Left ventricle myocardium inferior (tissue), 1 donor: Measurements from ENCODE around the gene TMEM234. TPM values are rescaled to one million over a fixed set of nuclear protein-coding genes. Genes with fewer than 3 reads are reported as not detected.

Experiments used
- DNase-seq: peaks from one replicate; pipeline ENCODE4 v3.0.0-alpha.2; 2020
- H3K27ac ChIP-seq: fragments of 200-600 bp; replicated peaks from 2 replicates; pipeline ENCODE4 v1.8.0; 2021
- H3K27me3 ChIP-seq: fragments of 200-600 bp; 2 replicates; pipeline ENCODE4 v1.8.0; 2021; ENCODE audit warnings: low read depth
- H3K36me3 ChIP-seq: fragments of 200-600 bp; 2 replicates; pipeline ENCODE4 v1.8.0; 2021
- H3K4me1 ChIP-seq: fragments of 200-600 bp; 2 replicates; pipeline ENCODE4 v1.8.0; 2021
- H3K4me3 ChIP-seq: fragments of 200-600 bp; 2 replicates; pipeline ENCODE4 v1.8.0; 2021; ENCODE audit warnings: mild to moderate bottlenecking, moderate library complexity
- H3K9me3 ChIP-seq: fragments of 200-600 bp; replicated peaks from 2 replicates; pipeline ENCODE4 v1.8.0; 2021
- CTCF ChIP-seq: fragments of 200-600 bp; IDR thresholded peaks from 2 replicates; pipeline ENCODE4 v1.8.0; 2021; ENCODE audit warnings: antibody characterized with exemption, mild to moderate bottlenecking, borderline replicate concordance
- intact Hi-C: fragments of 100-400 bp; cut with micrococcal nuclease; formaldehyde crosslinking; loops from one replicate; pipeline ENCODE4 v1.11.0; 2022
- total RNA-seq: library from RNA; stranded (reverse); fragmentation: NEBNext Ultra II Directional; extraction: Animal tissue kit (Norgen Biotek cat#: 25700); gene quantifications from one replicate; pipeline ENCODE4 v1.2.1, GENCODE V29; 2021
- donor health status: DM: no; HTN: yes; CAD: no; lungs with severe emphysema.

The TMEM234 gene
- total RNA-seq, 1 donor from 2014 or later, result 10.9 TPM

GRCh38 chr1:32220746-32221580, 1.2 kb downstream of the TMEM234 start:
- no peaks in the 10 kb centered on the region for H3K9me3 ChIP-seq
- DNase-seq, result no peak
- peaks cover 64% of the 10 kb centered on the region for H3K36me3 ChIP-seq
- peak overlapping the region; percentile 98 for H3K4me3 ChIP-seq
- H3K27me3 ChIP-seq, result no peaks in the 10 kb centered on the region
- intact Hi-C loops, result loop anchor here (10.0 kb wide), 1 partner anchor 94 kb away; no protein-coding TSS in a partner anchor
- no peak for TF ChIP-seq CTCF
- peak overlapping the region; percentile 92 for H3K27ac ChIP-seq
- H3K4me1 ChIP-seq, result peaks cover 55% of the 10 kb centered on the region

GRCh38 chr1:32219022-32219421, 3.1 kb downstream of the TMEM234 start:
- no peak for TF ChIP-seq CTCF
- Histone ChIP-seq H3K27me3 (no peaks in the 10 kb centered on the region), H3K4me1 (peaks cover 59% of the 10 kb centered on the region), H3K4me3 (no peak overlapping the region), H3K27ac (no peak overlapping the region), H3K36me3 (peaks cover 63% of the 10 kb centered on the region), H3K9me3 (no peaks in the 10 kb centered on the region)
- no peak for DNase-seq
- intact Hi-C loops, result no loop called here

GRCh38 chr1:32216566-32216965, 5.6 kb downstream of the TMEM234 start:
- no peak for TF ChIP-seq CTCF
- no peaks in the 10 kb centered on the region for H3K9me3 ChIP-seq
- DNase-seq, result no peak
- peaks cover 62% of the 10 kb centered on the region for H3K36me3 ChIP-seq
- intact Hi-C loops, result no loop called here
- no peak overlapping the region for H3K4me3 ChIP-seq
- H3K27ac ChIP-seq, result no peak overlapping the region
- no peaks in the 10 kb centered on the region for H3K27me3 ChIP-seq
- H3K4me1 ChIP-seq, result peaks cover 35% of the 10 kb centered on the region

GRCh38 chr1:32215629-32216480, 6.3 kb downstream of the TMEM234 start:
- H3K4me3 ChIP-seq, result no peak overlapping the region
- peak; percentile 80 for TF ChIP-seq CTCF
- no peak overlapping the region for H3K27ac ChIP-seq
- DNase-seq, result peak; percentile 29
- peaks cover 62% of the 10 kb centered on the region for H3K36me3 ChIP-seq
- no peaks in the 10 kb centered on the region for H3K27me3 ChIP-seq
- peaks cover 28% of the 10 kb centered on the region for H3K4me1 ChIP-seq
- no peaks in the 10 kb centered on the region for H3K9me3 ChIP-seq
- intact Hi-C loops, result no loop called here

- DNase-seq, result peak; percentile 44
- no peak for TF ChIP-seq CTCF
Measured at GRCh38 chr1:32208891-32209328, 13.2 kb downstream of the TMEM234 start, which contains the start of gene DCDC2B. Gene DCDC2B, plus strand, starts transcription at chr1:32209089. Its CDS starts 5 bp downstream, at chr1:32209094.

More at GRCh38 chr1:32208891-32209328, 13.2 kb downstream of the TMEM234 start, which contains the start of gene DCDC2B:
- Histone ChIP-seq H3K27me3 (no peaks in the 10 kb centered on the region), H3K4me1 (peaks cover 30% of the 10 kb centered on the region), H3K4me3 (no peak within 1 kb of the TSS), H3K36me3 (peaks cover 2% of the 10 kb centered on the region), H3K27ac (no peak within 1 kb of the TSS), H3K9me3 (no peaks in the 10 kb centered on the region)
- intact Hi-C loops, result no loop called here
